HEK293 (cell line): ENCODE data around the gene TNNI3.

Source experiments
- FEZF1 ChIP-seq: fragments of 450-650 bp; formaldehyde crosslinking; IDR thresholded peaks from 2 replicates; pipeline ENCODE4 v1.5.1; 2016; ENCODE audit warnings: missing biosample characterization, missing genetic modification characterization
- GLI2 ChIP-seq: fragments of 450-650 bp; formaldehyde crosslinking; IDR thresholded peaks from 2 replicates; pipeline ENCODE4; 2017; ENCODE audit warnings: missing biosample characterization, missing genetic modification characterization, low read depth, borderline replicate concordance
- KLF9 ChIP-seq: fragments of 450-650 bp; formaldehyde crosslinking; IDR thresholded peaks from 2 replicates; pipeline ENCODE4 v1.5.1; 2016; ENCODE audit warnings: missing biosample characterization, missing genetic modification characterization, low read depth
- OVOL3 ChIP-seq: fragments of 450-650 bp; formaldehyde crosslinking; IDR thresholded peaks from 2 replicates; pipeline ENCODE4 v1.5.1; 2016; ENCODE audit warnings: missing biosample characterization, missing genetic modification characterization
- RBAK ChIP-seq: fragments of 450-650 bp; formaldehyde crosslinking; IDR thresholded peaks from 2 replicates; pipeline ENCODE4 v1.5.1; 2016; ENCODE audit warnings: missing biosample characterization, missing genetic modification characterization
- SCRT2 ChIP-seq: fragments of 450-650 bp; formaldehyde crosslinking; IDR thresholded peaks from 2 replicates; pipeline ENCODE4 v1.5.1; 2016; ENCODE audit warnings: missing biosample characterization, missing genetic modification characterization
- ZBTB21 ChIP-seq: fragments of 450-650 bp; formaldehyde crosslinking; IDR thresholded peaks from 2 replicates; pipeline ENCODE4 v1.5.1; 2017; ENCODE audit warnings: missing biosample characterization, missing genetic modification characterization
- ZFP69B ChIP-seq: fragments of 450-650 bp; formaldehyde crosslinking; IDR thresholded peaks from 2 replicates; pipeline ENCODE4 v1.5.1; 2016; ENCODE audit warnings: missing biosample characterization, missing genetic modification characterization
- ZNF114 ChIP-seq: fragments of 450-650 bp; formaldehyde crosslinking; IDR thresholded peaks from 2 replicates; pipeline ENCODE4 v1.5.0; 2017; ENCODE audit warnings: missing biosample characterization, missing genetic modification characterization
- ZNF133 ChIP-seq: fragments of 450-650 bp; formaldehyde crosslinking; IDR thresholded peaks from 2 replicates; pipeline ENCODE4 v1.5.1; 2016; ENCODE audit warnings: missing biosample characterization, missing genetic modification characterization
- ZNF138 ChIP-seq: fragments of 450-650 bp; formaldehyde crosslinking; IDR thresholded peaks from 2 replicates; pipeline ENCODE4 v1.5.1; 2016; ENCODE audit warnings: missing biosample characterization, missing genetic modification characterization, borderline replicate concordance
- ZNF157 ChIP-seq: fragments of 450-650 bp; formaldehyde crosslinking; IDR thresholded peaks from 2 replicates; pipeline ENCODE4 v1.5.1; 2016; ENCODE audit warnings: missing biosample characterization, missing genetic modification characterization
- ZNF16 ChIP-seq: fragments of 450-650 bp; formaldehyde crosslinking; IDR thresholded peaks from 2 replicates; pipeline ENCODE4 v1.5.1; 2016; ENCODE audit warnings: low read depth, missing biosample characterization, missing genetic modification characterization
- ZNF169 ChIP-seq: fragments of 450-650 bp; formaldehyde crosslinking; IDR thresholded peaks from 2 replicates; pipeline ENCODE4 v1.5.1; 2016; ENCODE audit warnings: missing biosample characterization, missing genetic modification characterization
- ZNF211 ChIP-seq: fragments of 450-650 bp; formaldehyde crosslinking; IDR thresholded peaks from 2 replicates; pipeline ENCODE4 v1.5.1; 2016; ENCODE audit warnings: low read depth, missing biosample characterization, missing genetic modification characterization
- ZNF248 ChIP-seq: fragments of 450-650 bp; formaldehyde crosslinking; IDR thresholded peaks from 2 replicates; pipeline ENCODE4 v1.5.1; 2017; ENCODE audit warnings: missing biosample characterization, missing genetic modification characterization
- ZNF266 ChIP-seq: fragments of 450-650 bp; formaldehyde crosslinking; IDR thresholded peaks from 2 replicates; pipeline ENCODE4 v1.5.1; 2016; ENCODE audit warnings: missing biosample characterization, missing genetic modification characterization, low read depth
- ZNF302 ChIP-seq: fragments of 450-650 bp; formaldehyde crosslinking; IDR thresholded peaks from 2 replicates; pipeline ENCODE4 v1.5.1; 2016; ENCODE audit warnings: missing biosample characterization, missing genetic modification characterization, low read depth
- ZNF473 ChIP-seq: fragments of 450-650 bp; formaldehyde crosslinking; IDR thresholded peaks from 2 replicates; pipeline ENCODE4 v1.5.1; 2017; ENCODE audit warnings: missing biosample characterization, missing genetic modification characterization
- ZNF48 ChIP-seq: fragments of 450-650 bp; formaldehyde crosslinking; IDR thresholded peaks from 2 replicates; pipeline ENCODE4 v1.5.1; 2016; ENCODE audit warnings: missing biosample characterization, missing genetic modification characterization
- ZNF501 ChIP-seq: fragments of 450-650 bp; formaldehyde crosslinking; IDR thresholded peaks from 2 replicates; pipeline ENCODE4 v1.5.1; 2016; ENCODE audit warnings: missing biosample characterization, missing genetic modification characterization
- ZNF514 ChIP-seq: fragments of 450-650 bp; formaldehyde crosslinking; IDR thresholded peaks from 2 replicates; pipeline ENCODE4 v1.5.1; 2016; ENCODE audit warnings: missing biosample characterization, missing genetic modification characterization
- ZNF529 ChIP-seq: fragments of 450-650 bp; formaldehyde crosslinking; IDR thresholded peaks from 2 replicates; pipeline ENCODE4 v1.5.1; 2017; ENCODE audit warnings: missing genetic modification characterization, missing biosample characterization; ENCODE audit not compliant: insufficient replicate concordance
- ZNF530 ChIP-seq: fragments of 450-650 bp; formaldehyde crosslinking; IDR thresholded peaks from 2 replicates; pipeline ENCODE4 v1.5.1; 2016; ENCODE audit warnings: low read depth, missing biosample characterization, missing genetic modification characterization
- ZNF548 ChIP-seq: fragments of 450-650 bp; formaldehyde crosslinking; IDR thresholded peaks from 2 replicates; pipeline ENCODE4 v1.5.1; 2016; ENCODE audit warnings: missing biosample characterization, missing genetic modification characterization
- ZNF555 ChIP-seq: fragments of 450-650 bp; formaldehyde crosslinking; conservative IDR thresholded peaks from 2 replicates; pipeline ENCODE4 v1.5.1; 2017; ENCODE audit warnings: missing biosample characterization, mild to moderate bottlenecking, missing genetic modification characterization, inconsistent platforms
- ZNF596 ChIP-seq: fragments of 450-650 bp; IDR thresholded peaks from 2 replicates; pipeline ENCODE4 v1.5.0; 2018; ENCODE audit warnings: missing biosample characterization, mild to moderate bottlenecking, missing genetic modification characterization, moderate library complexity
- ZNF600 ChIP-seq: fragments of 450-650 bp; formaldehyde crosslinking; IDR thresholded peaks from 2 replicates; pipeline ENCODE4 v1.5.1; 2016; ENCODE audit warnings: missing biosample characterization, missing genetic modification characterization
- ZNF660 ChIP-seq: fragments of 450-650 bp; IDR thresholded peaks from 2 replicates; pipeline ENCODE4 v1.5.1; 2018; ENCODE audit warnings: missing biosample characterization, mild to moderate bottlenecking, missing genetic modification characterization
- ZNF670 ChIP-seq: fragments of 450-650 bp; formaldehyde crosslinking; IDR thresholded peaks from 2 replicates; pipeline ENCODE4 v1.5.1; 2016; ENCODE audit warnings: missing biosample characterization, missing genetic modification characterization, low read depth
- ZNF76 ChIP-seq: fragments of 450-650 bp; formaldehyde crosslinking; IDR thresholded peaks from 2 replicates; pipeline ENCODE4; 2016; ENCODE audit warnings: low read depth, missing biosample characterization, missing genetic modification characterization, borderline replicate concordance
- ZNF777 ChIP-seq: fragments of 450-650 bp; formaldehyde crosslinking; IDR thresholded peaks from 2 replicates; pipeline ENCODE4 v1.5.1; 2017; ENCODE audit warnings: missing biosample characterization, missing genetic modification characterization, borderline replicate concordance
- ZSCAN30 ChIP-seq: fragments of 450-650 bp; IDR thresholded peaks from 2 replicates; pipeline ENCODE4 v1.5.1; 2018; ENCODE audit warnings: missing biosample characterization, mild to moderate bottlenecking, missing genetic modification characterization, moderate library complexity
- TF ChIP-seq, protein P1 (sequence below): fragments of 450-650 bp; formaldehyde crosslinking; IDR thresholded peaks from 2 replicates; pipeline ENCODE4 v1.5.1; 2017; ENCODE audit warnings: missing biosample characterization, missing genetic modification characterization
- TF ChIP-seq, protein P2 (sequence below): fragments of 450-650 bp; formaldehyde crosslinking; IDR thresholded peaks from 2 replicates; pipeline ENCODE4 v1.5.1; 2017; ENCODE audit warnings: missing biosample characterization, missing genetic modification characterization
- TF ChIP-seq, protein P3 (sequence below): fragments of 450-650 bp; formaldehyde crosslinking; IDR thresholded peaks from 2 replicates; pipeline ENCODE4 v1.5.1; 2016; ENCODE audit warnings: missing biosample characterization, missing genetic modification characterization
- TF ChIP-seq, protein P4 (sequence below): fragments of 450-650 bp; formaldehyde crosslinking; IDR thresholded peaks from 2 replicates; pipeline ENCODE4 v1.5.1; 2016; ENCODE audit warnings: missing biosample characterization, missing genetic modification characterization
- TF ChIP-seq, protein P5 (sequence below): fragments of 450-650 bp; formaldehyde crosslinking; IDR thresholded peaks from 2 replicates; pipeline ENCODE4 v1.5.1; 2016; ENCODE audit warnings: missing biosample characterization, missing genetic modification characterization, low read depth

TNNI3 gene

DNA sequence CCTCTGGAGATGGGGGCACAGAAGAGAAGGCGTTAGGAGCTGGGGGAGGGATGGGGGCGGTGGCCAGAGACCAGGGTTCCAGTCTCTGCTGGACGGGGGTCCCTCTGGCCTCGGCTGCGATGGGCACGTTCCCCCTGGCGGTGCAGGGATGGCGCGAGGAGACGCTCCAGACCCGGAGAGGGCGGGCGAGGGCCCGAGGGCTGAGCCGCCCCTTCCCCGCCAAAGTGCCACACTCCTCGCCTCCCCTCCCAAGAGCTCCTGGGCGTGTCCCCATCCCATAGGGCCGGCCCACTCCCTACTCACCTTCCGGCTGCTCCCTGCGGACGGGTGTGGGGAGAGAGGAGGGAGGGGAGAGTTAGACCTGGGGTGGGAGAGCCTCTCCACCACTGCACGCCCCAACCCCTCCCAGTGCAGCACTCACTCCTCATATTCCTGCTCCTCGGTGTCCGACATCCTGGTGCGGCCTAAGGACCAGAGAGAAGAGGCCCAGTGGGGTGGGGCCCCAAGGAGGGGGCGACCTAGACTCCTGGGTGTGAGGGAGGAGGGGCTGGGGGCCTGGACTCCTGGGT lies 10.7 kb downstream of the TNNI3 start (continued):
- no peak for TF ChIP-seq ZNF548 (tag by site-specific recombination)
- TF ChIP-seq ZNF248 = no peak
- no peak for TF ChIP-seq ZNF302
- TF ChIP-seq, protein P1, sequence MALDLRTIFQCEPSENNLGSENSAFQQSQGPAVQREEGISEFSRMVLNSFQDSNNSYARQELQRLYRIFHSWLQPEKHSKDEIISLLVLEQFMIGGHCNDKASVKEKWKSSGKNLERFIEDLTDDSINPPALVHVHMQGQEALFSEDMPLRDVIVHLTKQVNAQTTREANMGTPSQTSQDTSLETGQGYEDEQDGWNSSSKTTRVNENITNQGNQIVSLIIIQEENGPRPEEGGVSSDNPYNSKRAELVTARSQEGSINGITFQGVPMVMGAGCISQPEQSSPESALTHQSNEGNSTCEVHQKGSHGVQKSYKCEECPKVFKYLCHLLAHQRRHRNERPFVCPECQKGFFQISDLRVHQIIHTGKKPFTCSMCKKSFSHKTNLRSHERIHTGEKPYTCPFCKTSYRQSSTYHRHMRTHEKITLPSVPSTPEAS (tag by site-specific recombination) = no peak
- no peak for TF ChIP-seq ZNF114 (tag by site-specific recombination)
- TF ChIP-seq ZNF777 (tag by site-specific recombination) = no peak
- no peak for TF ChIP-seq ZNF514 (tag by site-specific recombination)
- TF ChIP-seq, protein P2, sequence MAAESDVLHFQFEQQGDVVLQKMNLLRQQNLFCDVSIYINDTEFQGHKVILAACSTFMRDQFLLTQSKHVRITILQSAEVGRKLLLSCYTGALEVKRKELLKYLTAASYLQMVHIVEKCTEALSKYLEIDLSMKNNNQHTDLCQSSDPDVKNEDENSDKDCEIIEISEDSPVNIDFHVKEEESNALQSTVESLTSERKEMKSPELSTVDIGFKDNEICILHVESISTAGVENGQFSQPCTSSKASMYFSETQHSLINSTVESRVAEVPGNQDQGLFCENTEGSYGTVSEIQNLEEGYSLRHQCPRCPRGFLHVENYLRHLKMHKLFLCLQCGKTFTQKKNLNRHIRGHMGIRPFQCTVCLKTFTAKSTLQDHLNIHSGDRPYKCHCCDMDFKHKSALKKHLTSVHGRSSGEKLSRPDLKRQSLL (tag by site-specific recombination) = no peak
- TF ChIP-seq, protein P3, sequence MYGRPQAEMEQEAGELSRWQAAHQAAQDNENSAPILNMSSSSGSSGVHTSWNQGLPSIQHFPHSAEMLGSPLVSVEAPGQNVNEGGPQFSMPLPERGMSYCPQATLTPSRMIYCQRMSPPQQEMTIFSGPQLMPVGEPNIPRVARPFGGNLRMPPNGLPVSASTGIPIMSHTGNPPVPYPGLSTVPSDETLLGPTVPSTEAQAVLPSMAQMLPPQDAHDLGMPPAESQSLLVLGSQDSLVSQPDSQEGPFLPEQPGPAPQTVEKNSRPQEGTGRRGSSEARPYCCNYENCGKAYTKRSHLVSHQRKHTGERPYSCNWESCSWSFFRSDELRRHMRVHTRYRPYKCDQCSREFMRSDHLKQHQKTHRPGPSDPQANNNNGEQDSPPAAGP (tag by site-specific recombination) = peak; percentile 43; the same call in 1 of the 2 replicates
- no peak for TF ChIP-seq ZNF157
- no peak for TF ChIP-seq ZNF596 (tag by site-specific recombination)
- TF ChIP-seq FEZF1 (tag by site-specific recombination) = 0 out of 2 replicates have a peak, but pooled peaks have one; percentile 22
- TF ChIP-seq OVOL3 (tag by site-specific recombination) = no peak
- no peak for TF ChIP-seq ZNF169 (tag by site-specific recombination)
- TF ChIP-seq ZNF211 (tag by site-specific recombination) = no peak
- no peak for TF ChIP-seq ZNF473 (tag by site-specific recombination)
- TF ChIP-seq KLF9 (tag by site-specific recombination) = peak; percentile 84
- no peak for TF ChIP-seq ZSCAN30
- TF ChIP-seq ZNF670 (tag by site-specific recombination) = no peak
- TF ChIP-seq ZBTB21 (tag by site-specific recombination) = no peak
- TF ChIP-seq ZNF138 (tag by site-specific recombination) = no peak
- no peak for TF ChIP-seq SCRT2
- peak; percentile 44; the same call in 1 of the 2 replicates for TF ChIP-seq ZNF76 (tag by site-specific recombination)
- no peak for TF ChIP-seq ZNF133
- no peak for TF ChIP-seq ZNF266 (tag by site-specific recombination)
- TF ChIP-seq, protein P4, sequence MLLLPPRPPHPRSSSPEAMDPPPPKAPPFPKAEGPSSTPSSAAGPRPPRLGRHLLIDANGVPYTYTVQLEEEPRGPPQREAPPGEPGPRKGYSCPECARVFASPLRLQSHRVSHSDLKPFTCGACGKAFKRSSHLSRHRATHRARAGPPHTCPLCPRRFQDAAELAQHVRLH (tag by site-specific recombination) = no peak
- TF ChIP-seq ZNF48 = no peak
- no peak for TF ChIP-seq ZFP69B (tag by site-specific recombination)
- TF ChIP-seq ZNF600 (tag by site-specific recombination) = no peak
- no peak for TF ChIP-seq ZNF530 (tag by site-specific recombination)
- no peak for TF ChIP-seq ZNF501 (tag by site-specific recombination)
- TF ChIP-seq, protein P5, sequence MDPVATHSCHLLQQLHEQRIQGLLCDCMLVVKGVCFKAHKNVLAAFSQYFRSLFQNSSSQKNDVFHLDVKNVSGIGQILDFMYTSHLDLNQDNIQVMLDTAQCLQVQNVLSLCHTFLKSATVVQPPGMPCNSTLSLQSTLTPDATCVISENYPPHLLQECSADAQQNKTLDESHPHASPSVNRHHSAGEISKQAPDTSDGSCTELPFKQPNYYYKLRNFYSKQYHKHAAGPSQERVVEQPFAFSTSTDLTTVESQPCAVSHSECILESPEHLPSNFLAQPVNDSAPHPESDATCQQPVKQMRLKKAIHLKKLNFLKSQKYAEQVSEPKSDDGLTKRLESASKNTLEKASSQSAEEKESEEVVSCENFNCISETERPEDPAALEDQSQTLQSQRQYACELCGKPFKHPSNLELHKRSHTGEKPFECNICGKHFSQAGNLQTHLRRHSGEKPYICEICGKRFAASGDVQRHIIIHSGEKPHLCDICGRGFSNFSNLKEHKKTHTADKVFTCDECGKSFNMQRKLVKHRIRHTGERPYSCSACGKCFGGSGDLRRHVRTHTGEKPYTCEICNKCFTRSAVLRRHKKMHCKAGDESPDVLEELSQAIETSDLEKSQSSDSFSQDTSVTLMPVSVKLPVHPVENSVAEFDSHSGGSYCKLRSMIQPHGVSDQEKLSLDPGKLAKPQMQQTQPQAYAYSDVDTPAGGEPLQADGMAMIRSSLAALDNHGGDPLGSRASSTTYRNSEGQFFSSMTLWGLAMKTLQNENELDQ = no peak
- no peak for TF ChIP-seq ZNF660 (tag by site-specific recombination)
- TF ChIP-seq ZNF555 (tag by site-specific recombination) = no peak
- no peak for TF ChIP-seq GLI2
- no peak for TF ChIP-seq ZNF16
- TF ChIP-seq ZNF529 (tag by site-specific recombination) = no peak
- TF ChIP-seq RBAK (tag by site-specific recombination) = no peak
